Right renal pelvis (tissue), 4 donors: ENCODE measurements around the gene MGMT. TPM values are rescaled to one million over a fixed set of nuclear protein-coding genes. Genes with fewer than 3 reads are reported as not detected.
A peak's percentile ranks its signal among the peaks of the same experiment; 100 is the strongest.

ENCODE experiments used
- DNase-seq, 4 donors: peaks; one replicate each; pipeline ENCODE4 v3.0.0-alpha.2; 2013; ENCODE audit warnings: low read depth in 4 of 4, low spot score in 3 of 4, missing footprints in 1 of 4
- polyA plus RNA-seq, 4 donors: library from polyadenylated mRNA; unstranded; fragments of 120-200 nt; gene quantifications; one replicate each; pipeline ENCODE4 v1.2.1, GENCODE V29; 2013; ENCODE audit not compliant: insufficient read length in 4 of 4

MGMT gene
- polyA plus RNA-seq, 4 donors = 17.6 to 24.0 (median 19.9) TPM

- no peak for DNase-seq
These were observed 206.3 kb downstream of the MGMT start for GRCh38 chr10:129673292-129673691.

- no peak for DNase-seq
These were observed 208.2 kb downstream of the MGMT start for GRCh38 chr10:129675027-129675769.

- no peak for DNase-seq
These were observed 209.0 kb downstream of the MGMT start for GRCh38 chr10:129676014-129676413.

- no peak for DNase-seq
These were observed 210.4 kb downstream of the MGMT start for GRCh38 chr10:129677377-129677927.

- no peak for DNase-seq
These were observed 211.1 kb downstream of the MGMT start for GRCh38 chr10:129678186-129678585.

GRCh38 chr10:129679207-129679606, 212.2 kb downstream of the MGMT start:
- DNase-seq = no peak

- DNase-seq = no peak
These were observed 213.8 kb downstream of the MGMT start for GRCh38 chr10:129680661-129681344.

- DNase-seq = no peak
These were observed 214.8 kb downstream of the MGMT start for GRCh38 chr10:129681856-129682255.

GRCh38 chr10:129683519-129683918, 216.5 kb downstream of the MGMT start:
- DNase-seq = no peak

- DNase-seq = no peak
These were observed 216.9 kb downstream of the MGMT start for GRCh38 chr10:129683920-129684319.

- DNase-seq = no peak
These were observed 218.2 kb downstream of the MGMT start for GRCh38 chr10:129685271-129685670.

GRCh38 chr10:129689671-129690071, 222.6 kb downstream of the MGMT start:
- DNase-seq = no peak

GRCh38 chr10:129690248-129691070, 223.4 kb downstream of the MGMT start:
- DNase-seq = no peak

- DNase-seq = no peak
These were observed 225.7 kb downstream of the MGMT start for GRCh38 chr10:129692695-129693094.

- DNase-seq = no peak
These were observed 226.3 kb downstream of the MGMT start for GRCh38 chr10:129693382-129693781.

- no peak for DNase-seq
These were observed 227.1 kb downstream of the MGMT start for GRCh38 chr10:129694184-129694583.

GRCh38 chr10:129694691-129695243, 227.7 kb downstream of the MGMT start:
- DNase-seq = peak; percentile 31 to 65 (median 54)

GRCh38 chr10:129695671-129696070, 228.6 kb downstream of the MGMT start:
- DNase-seq = no peak

- no peak for DNase-seq
These were observed 229.6 kb downstream of the MGMT start for GRCh38 chr10:129696636-129697035.

- DNase-seq = no peak
These were observed 230.6 kb downstream of the MGMT start for GRCh38 chr10:129697463-129698247.
